GM19467 (cell line): ENCODE measurements around the gene HCN1.
"Not testable (repeated sequence)": the region's sequence is repeated elsewhere in the genome, so short reads cannot be mapped to it uniquely, and the experiment has no call there.

Source experiments
- ATAC-seq: cut with Tn5 transposase; IDR thresholded peaks from one replicate; pipeline ENCODE4 v1.9.1; 2021; ENCODE audit warnings: mild to moderate bottlenecking, moderate library complexity; ENCODE audit not compliant: unreplicated experiment

HCN1 gene

DNA sequence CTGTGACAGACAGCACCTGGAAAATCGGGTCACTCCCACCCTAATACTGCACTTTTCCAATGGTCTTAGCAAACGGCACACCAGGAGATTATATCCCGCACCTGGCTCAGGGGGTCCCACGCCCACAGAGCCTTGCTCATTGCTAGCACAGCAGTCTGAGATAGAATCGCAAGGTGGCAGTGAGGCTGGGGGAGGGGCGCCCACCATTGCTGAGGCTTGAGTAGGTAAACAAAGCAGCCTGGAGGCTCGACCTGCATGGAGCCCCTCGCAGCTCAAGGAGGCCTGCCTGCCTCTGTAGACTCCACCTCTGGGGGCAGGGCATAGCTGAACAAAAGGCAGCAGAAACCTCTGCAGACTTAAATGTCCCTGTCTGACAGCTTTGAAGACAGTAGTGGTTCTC, 383.6 kb downstream of the HCN1 start:
- not testable (repeated sequence) for ATAC-seq

DNA sequence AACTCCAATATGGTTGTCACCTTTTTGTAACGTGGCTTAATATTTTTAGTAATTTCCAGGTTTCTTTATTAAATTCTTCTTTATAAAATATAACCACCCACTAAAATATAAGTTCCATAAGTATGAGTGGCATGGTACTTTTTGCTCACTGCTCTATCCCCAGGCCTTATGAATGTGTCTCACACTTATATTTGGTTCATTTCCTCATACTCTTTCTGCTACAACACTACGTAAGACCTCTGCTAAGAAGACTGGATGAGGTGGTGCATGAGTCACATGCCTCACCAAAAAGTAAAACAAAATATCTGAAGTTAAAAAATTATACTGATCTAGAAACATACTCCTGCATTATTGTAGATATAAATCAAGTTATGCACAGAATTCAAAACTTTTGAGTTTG, 400.9 kb downstream of the HCN1 start:
- no peak for ATAC-seq

DNA sequence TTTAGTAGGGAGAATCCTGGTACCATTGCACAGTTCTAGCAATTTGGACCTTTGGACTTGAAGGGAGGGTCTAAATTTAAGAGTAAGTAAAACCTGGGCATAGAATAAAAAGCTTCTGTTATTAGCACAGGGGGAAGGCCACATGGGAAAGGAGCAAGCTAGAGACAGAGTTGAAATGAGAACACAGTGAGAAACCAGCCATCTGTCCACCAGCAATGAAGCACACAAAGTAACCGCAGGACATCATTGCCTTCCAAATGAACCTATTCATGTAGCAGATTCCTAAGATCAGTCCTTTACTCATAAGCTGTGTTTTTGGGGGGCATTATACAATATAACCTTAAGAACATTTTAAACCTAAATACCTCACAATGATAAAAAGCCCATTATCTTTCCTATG, 407.4 kb downstream of the HCN1 start:
- no peak for ATAC-seq

DNA sequence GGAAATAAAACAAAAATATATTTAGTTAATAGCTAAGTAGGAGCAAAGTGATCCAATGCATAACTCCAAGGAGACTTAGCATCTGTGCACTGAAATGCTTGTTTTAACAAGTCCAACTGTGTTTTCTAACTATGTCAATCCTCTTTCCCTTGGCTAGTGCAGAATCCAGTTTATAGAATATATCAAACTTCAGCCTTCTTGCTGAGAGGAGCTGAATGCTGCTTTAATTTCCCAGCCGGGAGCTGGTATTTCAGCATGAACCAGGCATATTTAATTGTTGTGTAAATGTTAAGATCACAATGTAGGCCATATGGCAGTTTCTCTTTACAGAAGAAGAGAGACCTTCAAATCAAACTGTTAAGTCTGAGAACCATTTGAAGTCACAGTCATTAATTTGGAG, 411.7 kb downstream of the HCN1 start:
- ATAC-seq, result no peak

GRCh38 chr5:45281081-45281480, 415.1 kb downstream of the HCN1 start:
- no peak for ATAC-seq

GRCh38 chr5:45279109-45279508, 417.1 kb downstream of the HCN1 start:
- no peak for ATAC-seq

- ATAC-seq, result no peak
These were observed 418.3 kb downstream of the HCN1 start for GRCh38 chr5:45277860-45278259.

GRCh38 chr5:45274241-45274640, 421.9 kb downstream of the HCN1 start:
- no peak for ATAC-seq

DNA sequence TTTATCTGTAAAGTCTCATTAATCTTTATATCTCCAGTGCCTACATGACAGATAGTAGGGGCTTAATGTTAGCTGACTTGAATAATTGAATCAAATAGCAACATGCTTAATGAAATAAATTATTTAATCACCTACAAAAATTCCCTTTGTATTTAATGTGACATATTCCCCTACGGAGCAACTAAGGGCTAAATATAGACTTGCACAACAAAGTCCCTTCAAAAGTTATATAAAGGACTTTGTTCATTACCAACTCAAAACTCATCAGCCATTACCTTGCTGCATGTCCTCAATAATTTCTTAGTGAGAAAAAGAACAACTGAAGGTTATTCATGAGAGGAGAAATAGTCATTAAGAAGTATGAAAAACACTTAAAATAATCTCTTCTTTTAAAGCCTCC, 424.6 kb downstream of the HCN1 start:
- ATAC-seq, result no peak

GRCh38 chr5:45264447-45264846, 431.7 kb downstream of the HCN1 start:
- ATAC-seq, result no peak

GRCh38 chr5:45262061-45262590, 434.1 kb downstream of the HCN1 start:
- no peak for ATAC-seq

DNA sequence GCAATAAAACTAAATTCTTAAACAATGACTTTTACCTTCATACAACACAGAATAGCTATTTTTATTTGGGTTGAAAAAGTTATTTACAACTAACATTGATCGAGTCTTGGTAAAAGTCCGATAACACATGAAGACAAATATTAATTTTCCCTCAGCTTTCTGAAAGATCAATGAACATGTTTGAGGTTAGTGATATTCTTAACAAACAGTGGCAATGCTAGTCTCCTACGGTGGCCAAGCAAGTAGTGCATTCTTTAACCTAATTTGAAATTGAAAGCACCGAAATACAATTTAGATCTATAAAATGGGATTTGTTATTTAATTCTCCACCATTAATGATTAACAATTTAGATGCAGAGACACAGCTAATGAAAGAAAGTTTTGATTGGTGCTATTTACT, 435.1 kb downstream of the HCN1 start:
- no peak for ATAC-seq

- no peak for ATAC-seq
These were observed 435.9 kb downstream of the HCN1 start for GRCh38 chr5:45260292-45260691.

GRCh38 chr5:45252978-45253377, 443.2 kb downstream of the HCN1 start:
- no peak for ATAC-seq

GRCh38 chr5:45252541-45252940, 443.6 kb downstream of the HCN1 start:
- no peak for ATAC-seq

DNA sequence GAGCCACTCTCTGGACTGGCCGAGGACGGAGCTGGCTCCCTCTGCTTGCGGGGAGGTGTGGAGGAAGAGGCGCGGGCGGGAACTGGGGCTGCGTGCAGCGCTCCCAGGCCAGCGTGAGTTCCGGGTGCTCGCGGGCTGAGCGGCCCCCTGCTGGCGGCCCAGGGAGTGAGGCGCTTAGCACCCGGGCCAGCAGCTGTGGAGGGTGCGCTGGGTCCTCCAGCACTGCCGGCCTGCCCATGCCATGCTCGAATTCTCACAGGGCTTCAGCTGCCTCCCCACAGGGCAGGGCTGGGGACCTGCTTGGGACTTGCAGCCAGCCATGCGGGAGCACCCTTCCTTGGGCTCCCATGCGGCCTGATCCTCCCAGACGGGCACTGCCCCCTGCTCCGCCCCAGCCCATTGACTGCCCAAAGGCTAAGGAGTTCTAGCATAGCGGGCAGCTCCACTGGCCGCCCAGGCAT, 470.6 kb downstream of the HCN1 start:
- no peak for ATAC-seq

DNA sequence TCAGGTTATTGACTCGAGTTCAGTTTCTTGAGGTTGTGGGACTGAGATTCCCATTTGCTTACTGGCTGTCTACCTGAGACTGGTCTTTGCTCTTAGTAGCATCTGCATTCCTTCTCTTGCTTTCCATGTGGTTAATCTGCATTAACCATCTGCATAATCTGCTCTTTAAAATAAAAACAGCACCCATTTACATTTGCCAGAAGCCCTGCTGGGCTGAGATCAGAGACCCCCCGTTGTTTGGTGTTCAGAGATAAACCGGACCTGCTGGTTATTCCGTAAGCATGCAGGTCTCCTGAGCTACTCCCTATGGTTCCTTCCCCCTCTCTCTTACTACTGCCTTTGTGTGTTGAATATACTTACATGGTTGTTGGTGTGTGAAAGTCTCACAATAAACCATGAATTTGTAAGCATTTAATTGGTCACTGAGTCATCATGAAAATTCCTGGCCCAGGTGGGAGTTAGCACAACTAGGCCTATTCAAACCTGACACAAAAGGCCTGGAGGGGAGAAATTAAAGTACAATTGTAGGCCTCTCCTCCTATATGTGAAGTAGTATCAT, 490.7 kb downstream of the HCN1 start:
- no peak for ATAC-seq
